Heart left ventricle (tissue), 16 donors: ENCODE measurements around the gene SH3PXD2A. TPM values are rescaled to one million over a fixed set of nuclear protein-coding genes. Genes with fewer than 3 reads are reported as not detected.

ENCODE experiments used
- ATAC-seq, 4 donors: fragments of 200-7000 bp; cut with Tn5 transposase; one replicate each; pipeline ENCODE4 v1.9.1; 2020 to 2022; ENCODE audit warnings: moderate library complexity in 4 of 4, mild to moderate bottlenecking in 3 of 4, moderate number of reproducible peaks in 1 of 4
- DNase-seq, 5 donors: peaks; one replicate each; pipeline ENCODE4 v3.0.0-alpha.2; 2020
- H3K27ac ChIP-seq, 12 donors: fragments of 200-600 bp; sonication (generic) in 4 of 12; one replicate each; pipeline versions ENCODE4 v1.5.0 to v1.8.0; 2016 to 2022; ENCODE audit warnings: mild to moderate bottlenecking in 2 of 12
- H3K27me3 ChIP-seq, 9 donors: fragments of 200-600 bp; sonication (generic) in 2 of 9; one replicate each; pipeline versions ENCODE4 v1.5.1 to v1.8.0; 2016 to 2022; ENCODE audit warnings: mild to moderate bottlenecking in 3 of 9
- H3K36me3 ChIP-seq, 9 donors: fragments of 200-600 bp; sonication (generic) in 2 of 9; one replicate each; pipeline versions ENCODE4 v1.5.0 to v1.8.0; 2018 to 2022; ENCODE audit warnings: mild to moderate bottlenecking in 2 of 9
- H3K4me1 ChIP-seq, 12 donors: fragments of 200-600 bp; sonication (generic) in 4 of 12; one replicate each; pipeline versions ENCODE4 v1.5.0 to v1.8.0; 2016 to 2022; ENCODE audit warnings: mild to moderate bottlenecking in 3 of 12
- H3K4me3 ChIP-seq, 12 donors: fragments of 200-600 bp; sonication (generic) in 4 of 12; one replicate each; pipeline versions ENCODE4 v1.5.0 to v1.8.0; 2017 to 2022; ENCODE audit warnings: mild to moderate bottlenecking in 9 of 12, moderate library complexity in 4 of 12
- H3K9me3 ChIP-seq, 12 donors: fragments of 200-600 bp; sonication (generic) in 4 of 12; one replicate each; pipeline versions ENCODE4 v1.5.0 to v1.8.0; 2016 to 2022; ENCODE audit warnings: mild to moderate bottlenecking in 1 of 12
- CTCF ChIP-seq, 12 donors: fragments of 200-600 bp; sonication (generic) in 4 of 12; IDR thresholded peaks; one replicate each; pipeline versions ENCODE4 v1.5.0 to v1.8.0; 2018 to 2022; ENCODE audit warnings: antibody characterized with exemption in 12 of 12, mild to moderate bottlenecking in 5 of 12
- POLR2A ChIP-seq, 2 donors: fragments of 450-650 bp; IDR thresholded peaks; one replicate each; pipeline ENCODE4 v1.6.1; 2017; ENCODE audit warnings: antibody characterized with exemption in 2 of 2, mild to moderate bottlenecking in 2 of 2, moderate library complexity in 2 of 2
- WGBS, 4 donors: extraction: QIAGEN DNeasy Blood & Tissue Kit in 2 of 4; methylation state at CpG; one replicate each; pipeline versions ENCODE4 v1.1.5 to v1.1.7; 2013 to 2018; 5-methylcytosine and 5-hydroxymethylcytosine counted together
- intact Hi-C, 10 donors: fragments of 100-400 bp; cut with DNase I; formaldehyde crosslinking; loops; one replicate each; pipeline versions ENCODE4 v1.11.1 to v1.14.2; 2022
- polyA plus RNA-seq, 2 donors: library from polyadenylated mRNA; stranded (reverse); fragments of 200-250 nt; gene quantifications; one replicate each; pipeline ENCODE4 v1.2.3, GENCODE V29; 2013
- total RNA-seq, 9 donors: library from RNA; depleted of rRNA in 2 of 9; stranded (reverse); fragments of >200 nt in 2 of 9; fragmentation: NEBNext Ultra II Directional in 3 of 9; extraction: Animal tissue kit (Norgen Biotek cat#: 25700) in 3 of 9; gene quantifications; one replicate each; pipeline versions ENCODE4 v1.1.0 to v1.2.4, GENCODE V29; 2016 to 2023
- donor health status: ischemic (EF 13 %, LVEDD 7.1; RV severe dilation, severe dysfunction).
- donor health status: healthy with polysubstance abuse.
- donor health status: DM: no; HTN: yes; CAD: no.
- donor health status: DM: no; HTN: no; CAD: no.
- donor health status: ischemic (EF 25% LVEDD 6.9; RV normal size, moderate dysfunction).
- donor health status: ischemic (EF 25% LVEDD 5.7; RV mildly dilated, moderate dysfunction).
- donor health status: healthy.
- donor health status: DM: yes; HTN: yes; CAD: no.
- donor health status: ischemic (EF 35%, LVEDD 5.7; RV mildly dilated, moderate dysfunction).
- donor health status: nonischemic (EF 11% LVEDD 7.7; RV severe dilation, severe dysfunction).
- donor health status: DM: yes; HTN: yes; CAD: no.
- donor health status: PGD.
- donor health status: ischemic (EF 29% LVEDD 5.4; RV normal size, mild dysfunction).
- donor health status: nonischemic (EF 23%, LVEDD 6.1; RV moderate dilation, normal function).

SH3PXD2A gene
- total and polyA plus RNA-seq, 11 donors = 11.8 to 43.4 (median 31.1) TPM

- no peak overlapping the region for H3K27ac ChIP-seq
- no peaks in the 10 kb centered on the region for H3K36me3 ChIP-seq
- H3K4me3 ChIP-seq = no peak overlapping the region
- TF ChIP-seq POLR2A (IDR thresholded peaks at IDR 0.05) (no peak), CTCF (IDR thresholded peaks at IDR 0.05) (no peak)
- 90 to 96% (median 91%) methylated on average over 5 of the region's 5 CpGs for WGBS, 4 donors
- H3K4me1 ChIP-seq = no peaks in the 10 kb centered on the region
- intact Hi-C loops = no loop called here
- DNase-seq (no peak), ATAC-seq (no peak)
- no peaks in the 10 kb centered on the region for H3K9me3 ChIP-seq
- H3K27me3 ChIP-seq = no peaks in the 10 kb centered on the region
These were observed 286.9 kb downstream of the SH3PXD2A start for GRCh38 chr10:103568505-103568904.

GRCh38 chr10:103566536-103566935 is 288.8 kb downstream of the SH3PXD2A start:
- H3K4me1 ChIP-seq = no peaks in the 10 kb centered on the region
- no peaks in the 10 kb centered on the region for H3K36me3 ChIP-seq
- no peak overlapping the region for H3K27ac ChIP-seq
- no peak for ATAC-seq
- intact Hi-C loops = no loop called here
- H3K4me3 ChIP-seq = no peak overlapping the region
- no peak for TF ChIP-seq CTCF (IDR thresholded peaks at IDR 0.05)
- TF ChIP-seq POLR2A (IDR thresholded peaks at IDR 0.05) = no peak
- H3K9me3 ChIP-seq = no peaks in the 10 kb centered on the region
- H3K27me3 ChIP-seq = no peaks in the 10 kb centered on the region
- WGBS, 4 donors = 53 to 66% (median 59%) methylated on average over 3 of the region's 3 CpGs
- no peak for DNase-seq

DNA sequence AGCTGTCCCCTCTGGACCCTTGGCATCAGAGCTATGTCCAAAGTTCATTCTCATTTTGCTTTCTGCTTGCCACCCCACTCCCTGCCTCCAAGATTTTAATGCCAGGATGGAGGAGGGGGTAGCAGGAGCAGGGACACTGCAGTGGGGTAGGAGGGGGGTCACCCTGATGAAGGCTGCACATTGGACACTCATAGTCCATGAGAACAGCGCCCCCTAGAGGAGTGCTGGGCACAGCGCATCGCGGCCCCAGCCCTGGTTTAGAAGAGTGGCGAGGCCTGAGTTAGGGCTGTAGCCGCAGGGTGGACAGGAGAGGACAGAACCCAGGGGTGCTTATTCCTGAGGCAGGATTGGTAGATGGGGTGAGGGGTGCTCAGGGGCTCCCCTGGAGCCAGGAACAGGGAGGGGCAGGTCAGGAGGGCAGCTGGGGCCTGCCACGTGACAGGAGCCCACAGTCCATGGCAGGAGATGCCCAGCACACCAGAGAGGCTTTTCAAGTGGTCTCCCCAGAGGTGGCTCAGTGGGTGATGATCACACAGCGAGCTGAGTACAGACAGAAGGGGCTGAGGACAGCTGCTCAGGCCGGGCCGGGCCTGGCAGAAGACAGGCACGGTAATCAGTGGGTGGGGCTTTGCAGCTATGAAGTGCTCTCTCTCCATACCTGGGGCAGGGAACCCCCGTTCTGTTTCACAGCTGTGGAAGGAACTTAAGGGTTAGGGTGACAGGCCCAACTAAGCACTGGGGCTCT is 290.4 kb downstream of the SH3PXD2A start:
- TF ChIP-seq POLR2A (IDR thresholded peaks at IDR 0.05) (no peak), CTCF (IDR thresholded peaks at IDR 0.05) (peak; percentile 25 to 59 (median 44))
- peak in 2 of 4 donors; percentile 18 to 28 for ATAC-seq
- WGBS, 4 donors = 55 to 60% (median 58%) methylated on average over 10 to 12 of the region's 12 CpGs
- Histone ChIP-seq H3K36me3 (no peaks in the 10 kb centered on the region), H3K27ac (no peak overlapping the region), H3K9me3 (peaks cover 0 to 3% (median 0%) of the 10 kb centered on the region in 12 donors), H3K27me3 (peaks cover 0 to 8% (median 0%) of the 10 kb centered on the region in 9 donors), H3K4me3 (no peak overlapping the region), H3K4me1 (no peaks in the 10 kb centered on the region)
- DNase-seq = no peak
- intact Hi-C loops = no loop called here

DNA sequence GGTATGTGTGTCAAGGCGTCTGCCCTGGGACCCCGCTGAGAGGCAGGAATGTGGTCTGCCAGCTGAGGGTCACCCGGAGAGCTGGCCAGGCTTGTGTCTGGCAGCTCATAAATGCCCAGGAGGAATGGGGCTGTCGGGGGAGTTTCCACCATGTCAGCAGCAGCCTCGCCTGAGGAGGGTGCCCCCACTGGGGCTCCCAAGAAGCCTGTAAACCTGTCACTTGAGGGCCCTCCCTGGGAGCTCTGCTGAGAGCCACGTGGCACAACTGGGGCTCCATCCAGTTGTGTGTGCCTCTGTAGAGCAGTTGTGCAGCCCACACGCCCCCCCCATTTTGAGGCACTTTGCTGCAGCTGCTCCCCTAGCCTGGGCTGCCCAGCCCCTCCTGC is 291.3 kb downstream of the SH3PXD2A start:
- Histone ChIP-seq H3K27me3 (peaks cover 0 to 11% (median 0%) of the 10 kb centered on the region in 9 donors), H3K9me3 (peaks cover 0 to 3% (median 0%) of the 10 kb centered on the region in 12 donors), H3K4me1 (no peaks in the 10 kb centered on the region), H3K4me3 (no peak overlapping the region), H3K27ac (no peak overlapping the region), H3K36me3 (no peaks in the 10 kb centered on the region)
- DNase-seq = no peak
- ATAC-seq = no peak
- intact Hi-C loops = no loop called here
- TF ChIP-seq CTCF (IDR thresholded peaks at IDR 0.05) = no peak
- no peak for TF ChIP-seq POLR2A (IDR thresholded peaks at IDR 0.05)
- WGBS, 4 donors = 48 to 63% (median 50%) methylated on average over 2 to 7 of the region's 7 CpGs
